Spinal cord (tissue), 10 donors: Measurements from ENCODE around the gene C3orf52. TPM values are rescaled to one million over a fixed set of nuclear protein-coding genes. Genes with fewer than 3 reads are reported as not detected.

ENCODE experiments used
- DNase-seq, 6 donors: peaks; one replicate each; pipeline versions ENCODE4 v3.0.0 to v3.0.0-alpha.2; 2013 to 2015; ENCODE audit warnings: low spot score in 6 of 6, low read depth in 4 of 6
- H3K27ac ChIP-seq: one replicate; pipeline ENCODE4 v1.5.1; 2013; ENCODE audit warnings: low read depth, low read length, control low read depth
- H3K27me3 ChIP-seq: one replicate; pipeline ENCODE4 v1.6.1; 2013; ENCODE audit warnings: low read length; ENCODE audit not compliant: control insufficient read depth, insufficient read depth
- H3K36me3 ChIP-seq: one replicate; pipeline ENCODE4 v1.6.1; 2013; ENCODE audit warnings: low read length; ENCODE audit not compliant: control insufficient read depth, insufficient read depth
- H3K4me1 ChIP-seq: one replicate; pipeline ENCODE4 v1.6.1; 2013; ENCODE audit warnings: low read length; ENCODE audit not compliant: control insufficient read depth, insufficient read depth
- H3K4me3 ChIP-seq: one replicate; pipeline ENCODE4 v1.5.1; 2013; ENCODE audit warnings: low read depth, low read length, control low read depth
- H3K9me3 ChIP-seq: one replicate; pipeline ENCODE4 v1.6.1; 2013; ENCODE audit warnings: low read length; ENCODE audit not compliant: control insufficient read depth, insufficient read depth
- WGBS: methylation state at CpG from one replicate; pipeline ENCODE4 v1.1.5; 2013; ENCODE audit warnings: missing lambda C conversion rate; ENCODE audit not compliant: insufficient coverage; 5-methylcytosine and 5-hydroxymethylcytosine counted together
- polyA plus RNA-seq, 2 donors: library from polyadenylated mRNA; unstranded; fragments of 120-200 nt; gene quantifications; one replicate each; pipeline ENCODE4 v1.2.1, GENCODE V29; 2013; ENCODE audit not compliant: insufficient read length in 2 of 2
- total RNA-seq, 2 donors: library from RNA; depleted of rRNA in 1 of 2; stranded (reverse); fragments of 120-200 nt in 1 of 2; fragments of >200 nt in 1 of 2; gene quantifications; one replicate each; pipeline versions ENCODE4 v1.2.3 to v1.2.4, GENCODE V29; 2013 to 2014
- donor health status: healthy.

C3orf52 gene
- total and polyA plus RNA-seq, 4 donors, result 1.1 to 2.7 (median 1.7) TPM

DNA sequence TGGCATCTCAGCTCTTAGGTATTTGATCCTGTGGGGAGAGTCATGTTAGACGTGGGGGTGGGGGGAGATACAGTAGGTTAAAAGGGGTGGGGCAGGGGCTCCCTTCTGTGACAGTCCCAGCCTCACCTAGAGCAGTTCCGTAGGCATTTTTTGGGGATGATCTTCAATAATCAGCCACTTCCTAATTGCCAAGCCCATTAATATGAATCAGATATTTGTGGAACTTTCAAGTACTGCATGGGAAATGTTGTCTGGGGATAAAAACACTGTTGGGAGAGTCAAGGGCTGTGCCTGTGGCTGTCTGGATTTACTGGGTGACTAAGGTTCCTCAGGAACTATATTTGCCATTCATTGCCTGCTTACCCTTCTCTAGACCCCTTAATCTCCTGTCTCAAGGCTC, 9.5 kb downstream of the C3orf52 start:
- no peaks in the 10 kb centered on the region for H3K4me1 ChIP-seq
- WGBS, result no CpG with 5 or more reads among the region's 2 CpGs
- H3K9me3 ChIP-seq, result no peaks in the 10 kb centered on the region
- no peak overlapping the region for H3K27ac ChIP-seq
- no peaks in the 10 kb centered on the region for H3K27me3 ChIP-seq
- DNase-seq, result no peak
- H3K4me3 ChIP-seq, result no peak overlapping the region
- no peaks in the 10 kb centered on the region for H3K36me3 ChIP-seq

- no peak overlapping the region for H3K4me3 ChIP-seq
- H3K27ac ChIP-seq, result no peak overlapping the region
- WGBS, result 67% methylated on average over 1 of the region's 2 CpGs
- no peaks in the 10 kb centered on the region for H3K36me3 ChIP-seq
- no peaks in the 10 kb centered on the region for H3K9me3 ChIP-seq
- no peaks in the 10 kb centered on the region for H3K27me3 ChIP-seq
- no peak for DNase-seq
- no peaks in the 10 kb centered on the region for H3K4me1 ChIP-seq
Observed at GRCh38 chr3:112096176-112096575, 10.0 kb downstream of the C3orf52 start.

DNA sequence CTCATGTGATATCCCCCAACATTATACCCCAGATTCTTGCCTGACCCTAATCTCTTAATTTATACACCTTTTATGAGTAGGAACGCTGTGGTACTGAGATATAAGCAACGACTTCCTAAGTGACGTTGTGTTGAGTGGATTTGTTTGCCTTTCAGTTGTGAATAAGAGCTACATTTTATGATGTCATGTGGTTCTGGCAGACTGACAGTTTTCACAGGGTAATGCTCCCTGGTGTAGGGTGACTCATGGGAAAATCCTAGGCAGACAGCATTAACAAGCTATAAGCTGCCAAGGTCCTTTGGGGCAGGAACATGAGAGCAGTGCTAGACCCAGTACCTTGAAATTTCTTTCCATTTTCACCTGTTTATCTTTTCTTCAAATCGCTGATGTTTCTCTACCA, 11.2 kb downstream of the C3orf52 start:
- WGBS, result 93% methylated on average over 3 of the region's 4 CpGs

DNA sequence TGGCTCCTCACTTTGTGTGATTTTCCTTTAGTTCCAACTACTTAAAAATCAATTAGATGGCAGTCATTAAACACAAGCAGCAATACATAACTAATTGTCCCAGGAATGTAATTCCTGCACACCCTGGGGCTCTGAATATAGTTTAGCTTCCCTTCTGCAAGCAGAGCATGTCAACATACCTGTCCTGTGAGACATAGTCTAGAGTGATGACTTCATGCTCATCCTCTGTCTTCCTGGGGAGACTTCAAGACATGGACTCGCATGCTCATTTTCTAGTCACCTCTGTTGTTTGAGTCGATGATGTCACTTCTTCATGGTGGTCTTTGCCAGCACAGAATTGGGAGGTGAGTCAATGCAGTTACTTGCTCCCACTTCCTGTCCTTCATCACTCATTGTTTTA, 15.7 kb downstream of the C3orf52 start:
- WGBS, result 80% methylated on average over 1 of the region's 2 CpGs
- Histone ChIP-seq H3K36me3 (no peaks in the 10 kb centered on the region), H3K27ac (no peak overlapping the region), H3K9me3 (no peaks in the 10 kb centered on the region), H3K4me1 (no peaks in the 10 kb centered on the region), H3K4me3 (no peak overlapping the region), H3K27me3 (no peaks in the 10 kb centered on the region)
- peak in 1 of 6 donors; percentile 84 for DNase-seq

More for the DNA sequence above, 11.2 kb downstream of the C3orf52 start:
- DNase-seq, result no peak
- no peaks in the 10 kb centered on the region for H3K36me3 ChIP-seq
- H3K27ac ChIP-seq, result no peak overlapping the region
- no peaks in the 10 kb centered on the region for H3K27me3 ChIP-seq
- H3K9me3 ChIP-seq, result no peaks in the 10 kb centered on the region
- no peaks in the 10 kb centered on the region for H3K4me1 ChIP-seq
- no peak overlapping the region for H3K4me3 ChIP-seq

DNA sequence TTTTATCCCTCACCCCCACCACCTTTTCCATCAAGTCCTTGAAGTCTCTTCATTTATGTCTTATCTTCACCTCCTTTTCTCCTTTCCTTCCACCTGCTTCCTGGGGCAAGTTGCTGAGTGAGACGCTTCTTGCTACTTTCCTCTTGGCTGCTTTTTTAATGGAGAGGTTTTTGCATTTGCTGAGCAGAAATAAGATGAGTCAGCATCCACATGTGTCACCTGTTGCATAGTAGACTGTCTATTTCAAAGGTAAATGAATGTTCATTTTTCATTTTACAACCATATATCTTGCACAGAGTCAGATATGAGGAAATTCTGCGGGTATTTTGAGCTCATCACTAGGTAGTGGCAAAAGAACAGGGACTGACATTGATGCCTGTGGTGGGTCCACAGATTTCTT, 18.6 kb downstream of the C3orf52 start:
- WGBS, result no CpG with 5 or more reads among the region's 2 CpGs
- H3K9me3 ChIP-seq, result no peaks in the 10 kb centered on the region
- no peaks in the 10 kb centered on the region for H3K36me3 ChIP-seq
- DNase-seq, result no peak
- no peaks in the 10 kb centered on the region for H3K4me1 ChIP-seq
- H3K27ac ChIP-seq, result no peak overlapping the region
- H3K4me3 ChIP-seq, result no peak overlapping the region
- H3K27me3 ChIP-seq, result no peaks in the 10 kb centered on the region

DNA sequence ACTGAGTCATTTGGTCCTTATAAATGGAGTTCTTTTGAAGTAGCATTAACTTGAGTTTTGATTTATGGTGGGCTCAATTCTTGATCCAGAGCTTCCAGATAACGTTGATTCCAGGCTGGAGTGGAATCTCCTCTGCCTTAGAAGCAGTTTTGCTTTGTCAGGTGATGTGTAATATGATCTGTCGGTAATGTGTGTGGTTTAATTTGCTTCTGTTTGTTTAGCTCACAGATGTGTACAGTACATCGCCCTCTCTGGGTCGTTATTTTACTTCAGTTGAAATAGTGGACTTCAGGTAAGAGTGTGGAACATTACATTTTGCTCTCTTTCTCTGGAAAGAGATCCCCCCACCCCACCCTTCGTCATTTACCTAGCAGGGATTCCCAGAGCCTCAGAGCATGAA, 23.1 kb downstream of the C3orf52 start:
- Histone ChIP-seq H3K27me3 (no peaks in the 10 kb centered on the region), H3K4me3 (no peak overlapping the region), H3K36me3 (no peaks in the 10 kb centered on the region), H3K4me1 (no peaks in the 10 kb centered on the region), H3K27ac (no peak overlapping the region), H3K9me3 (no peaks in the 10 kb centered on the region)
- 69% methylated on average over 2 of the region's 5 CpGs for WGBS
- DNase-seq, result no peak

- H3K36me3 ChIP-seq, result no peaks in the 10 kb centered on the region
- DNase-seq, result peak in 3 of 6 donors; percentile 25 to 79 (median 60)
- peaks cover 11% of the 10 kb centered on the region for H3K4me1 ChIP-seq
- whole genome bisulfite sequencing, result 26% methylated on average over 3 of the region's 3 CpGs
- no peak overlapping the region for H3K4me3 ChIP-seq
- no peaks in the 10 kb centered on the region for H3K27me3 ChIP-seq
- no peaks in the 10 kb centered on the region for H3K9me3 ChIP-seq
- no peak overlapping the region for H3K27ac ChIP-seq
Observed at GRCh38 chr3:112111785-112112402, 25.7 kb downstream of the C3orf52 start.

DNA sequence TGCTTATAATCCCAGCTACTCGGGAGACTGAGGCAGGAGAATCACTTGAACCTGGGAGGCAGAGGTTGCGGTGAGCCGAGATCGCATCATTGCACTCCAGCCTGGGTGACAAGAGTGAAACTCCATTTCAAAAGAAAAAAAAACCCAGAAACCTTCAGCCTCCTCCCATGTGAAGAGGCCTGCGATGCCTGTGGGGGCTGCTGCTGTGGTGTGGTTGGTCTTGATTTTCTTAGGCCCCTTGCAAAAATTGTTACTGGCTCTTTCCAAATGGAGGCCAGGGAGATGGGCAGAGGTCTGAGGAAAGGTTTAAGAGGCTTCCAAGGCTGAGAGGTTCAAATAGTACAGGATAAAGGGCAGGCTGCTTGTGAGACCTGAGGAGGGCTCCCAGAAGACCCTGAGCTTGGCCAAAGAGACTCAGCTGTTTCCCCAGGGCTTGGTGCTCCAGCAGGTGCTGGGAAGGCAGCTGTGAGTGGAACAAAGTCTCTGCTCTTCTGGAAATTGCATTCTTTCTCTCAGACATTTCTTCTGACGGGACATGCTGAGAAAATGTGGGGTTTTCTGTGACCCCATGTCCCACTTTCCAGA, 28.5 kb downstream of the C3orf52 start:
- WGBS, result 100% methylated on average over 1 of the region's 6 CpGs
- Histone ChIP-seq H3K27ac (no peak overlapping the region), H3K27me3 (no peaks in the 10 kb centered on the region), H3K4me1 (peaks cover 11% of the 10 kb centered on the region), H3K9me3 (no peaks in the 10 kb centered on the region), H3K4me3 (no peak overlapping the region), H3K36me3 (no peaks in the 10 kb centered on the region)
- no peak for DNase-seq

DNA sequence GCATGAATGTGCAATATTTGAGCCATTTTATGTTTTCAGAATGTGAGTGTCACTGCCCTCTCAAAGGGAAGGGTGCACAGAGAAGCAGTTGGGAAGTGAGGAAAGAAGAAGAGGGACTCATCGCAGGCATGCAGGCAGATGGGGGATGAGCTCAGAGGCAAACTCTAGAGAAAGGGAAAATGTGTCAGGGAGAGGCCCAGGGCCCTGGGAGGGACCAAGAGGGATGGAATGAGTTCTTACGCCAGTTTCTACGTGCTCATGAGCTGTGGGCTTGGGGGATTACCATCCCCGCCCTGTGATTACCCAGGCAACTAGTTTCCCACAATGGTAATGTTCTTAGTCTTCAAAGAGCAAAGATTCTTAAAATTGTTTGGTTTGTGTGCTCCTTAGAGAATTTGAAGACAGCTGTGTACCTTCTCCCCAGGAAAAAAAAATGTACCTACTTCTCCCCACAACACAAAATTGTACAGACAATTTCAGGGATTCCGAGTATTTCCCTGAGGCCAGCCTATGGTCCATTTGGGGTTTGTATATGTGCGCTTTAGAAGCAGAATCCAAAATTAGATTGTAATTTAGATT, 29.1 kb downstream of the C3orf52 start:
- Histone ChIP-seq H3K36me3 (no peaks in the 10 kb centered on the region), H3K4me3 (no peak overlapping the region), H3K9me3 (no peaks in the 10 kb centered on the region), H3K27ac (no peak overlapping the region), H3K27me3 (no peaks in the 10 kb centered on the region), H3K4me1 (peaks cover 11% of the 10 kb centered on the region)
- peak in 1 of 6 donors; percentile 49 for DNase-seq
- 81% methylated on average over 4 of the region's 6 CpGs for WGBS

- WGBS, result 76% methylated on average over 2 of the region's 6 CpGs
- Histone ChIP-seq H3K4me3 (no peak overlapping the region), H3K27ac (no peak overlapping the region), H3K9me3 (no peaks in the 10 kb centered on the region), H3K27me3 (no peaks in the 10 kb centered on the region), H3K4me1 (peaks cover 11% of the 10 kb centered on the region), H3K36me3 (no peaks in the 10 kb centered on the region)
- DNase-seq, result no peak
Observed at GRCh38 chr3:112115806-112116383, 29.7 kb downstream of the C3orf52 start.
